Liver (tissue), 3 donors: ENCODE results near the gene ISG20L2.

Experiments used
- EGR1 ChIP-seq, 2 donors: IDR thresholded peaks; 2 replicates each; pipeline ENCODE4 v1.6.1; 2016 to 2018; ENCODE audit warnings: antibody characterized with exemption in 2 of 2, low read depth in 2 of 2
- HNF4A ChIP-seq, 2 donors: conservative IDR thresholded peaks; 2 replicates each; pipeline ENCODE4 v1.6.1; 2016; ENCODE audit warnings: antibody characterized with exemption in 2 of 2, mild to moderate bottlenecking in 2 of 2
- HNF4G ChIP-seq: IDR thresholded peaks from 2 replicates; pipeline ENCODE4 v1.6.1; 2016; ENCODE audit warnings: antibody characterized with exemption
- YY1 ChIP-seq: IDR thresholded peaks from 2 replicates; pipeline ENCODE4 v1.6.1; 2016; ENCODE audit warnings: antibody characterized with exemption, mild to moderate bottlenecking
- TF ChIP-seq, protein P1 (sequence below): IDR thresholded peaks from 2 replicates; pipeline ENCODE4 v1.6.1; 2016; ENCODE audit warnings: antibody characterized with exemption
- TF ChIP-seq, protein P2 (sequence below): IDR thresholded peaks from 2 replicates; pipeline ENCODE4 v1.6.1; 2016; ENCODE audit warnings: antibody characterized with exemption, mild to moderate bottlenecking
- TF ChIP-seq, protein P3 (sequence below): fragments of 150-350 bp; IDR thresholded peaks from 2 replicates; pipeline ENCODE4 v1.5.1; 2017; ENCODE audit warnings: improper control_type of control experiment, low read depth, low read length; ENCODE audit not compliant: missing input control
- donor health status: healthy.
- donor health status: healthy.

DNA sequence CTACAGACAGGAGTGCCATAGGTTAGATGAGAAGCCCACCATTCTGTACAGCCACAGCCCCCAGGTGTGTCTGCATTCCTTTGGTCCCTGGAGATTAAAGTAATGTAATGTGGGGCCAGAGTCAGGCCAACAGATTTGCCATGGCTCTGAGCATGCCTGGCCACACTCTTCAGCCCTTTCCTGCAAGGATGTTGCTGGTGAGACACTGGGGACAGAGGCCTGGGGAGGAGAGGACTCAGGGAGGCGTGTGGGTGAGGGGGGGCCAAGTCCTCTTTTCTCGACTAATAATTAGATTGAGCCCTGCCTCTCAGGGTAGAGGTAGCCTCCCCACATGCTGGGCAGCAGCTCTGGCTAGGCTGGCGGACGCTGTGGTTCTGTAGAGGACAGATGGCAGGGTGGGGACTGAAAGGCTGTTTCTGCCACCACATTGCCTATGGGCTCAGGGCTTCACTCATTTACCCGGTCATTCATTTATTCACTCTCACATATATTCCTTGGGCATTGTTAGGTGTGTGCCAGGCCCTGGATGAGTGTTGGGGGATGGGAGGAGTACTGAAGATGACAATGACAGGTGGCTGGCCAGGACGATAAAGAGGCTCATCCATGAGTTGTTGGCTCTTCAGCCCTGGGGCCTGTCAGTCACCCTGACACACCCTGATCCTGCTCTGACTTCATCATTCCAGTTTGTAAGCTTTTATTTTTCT lies 31.7 kb upstream of the ISG20L2 start:
- no peak for TF ChIP-seq HNF4A (conservative IDR thresholded peaks at IDR 0.05)
- no peak for TF ChIP-seq EGR1 (IDR thresholded peaks at IDR 0.05; ENCODE audit: low read depth in 2 of 2)
- TF ChIP-seq, protein P1, sequence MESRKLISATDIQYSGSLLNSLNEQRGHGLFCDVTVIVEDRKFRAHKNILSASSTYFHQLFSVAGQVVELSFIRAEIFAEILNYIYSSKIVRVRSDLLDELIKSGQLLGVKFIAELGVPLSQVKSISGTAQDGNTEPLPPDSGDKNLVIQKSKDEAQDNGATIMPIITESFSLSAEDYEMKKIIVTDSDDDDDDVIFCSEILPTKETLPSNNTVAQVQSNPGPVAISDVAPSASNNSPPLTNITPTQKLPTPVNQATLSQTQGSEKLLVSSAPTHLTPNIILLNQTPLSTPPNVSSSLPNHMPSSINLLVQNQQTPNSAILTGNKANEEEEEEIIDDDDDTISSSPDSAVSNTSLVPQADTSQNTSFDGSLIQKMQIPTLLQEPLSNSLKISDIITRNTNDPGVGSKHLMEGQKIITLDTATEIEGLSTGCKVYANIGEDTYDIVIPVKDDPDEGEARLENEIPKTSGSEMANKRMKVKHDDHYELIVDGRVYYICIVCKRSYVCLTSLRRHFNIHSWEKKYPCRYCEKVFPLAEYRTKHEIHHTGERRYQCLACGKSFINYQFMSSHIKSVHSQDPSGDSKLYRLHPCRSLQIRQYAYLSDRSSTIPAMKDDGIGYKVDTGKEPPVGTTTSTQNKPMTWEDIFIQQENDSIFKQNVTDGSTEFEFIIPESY: no peak
- TF ChIP-seq, protein P2, sequence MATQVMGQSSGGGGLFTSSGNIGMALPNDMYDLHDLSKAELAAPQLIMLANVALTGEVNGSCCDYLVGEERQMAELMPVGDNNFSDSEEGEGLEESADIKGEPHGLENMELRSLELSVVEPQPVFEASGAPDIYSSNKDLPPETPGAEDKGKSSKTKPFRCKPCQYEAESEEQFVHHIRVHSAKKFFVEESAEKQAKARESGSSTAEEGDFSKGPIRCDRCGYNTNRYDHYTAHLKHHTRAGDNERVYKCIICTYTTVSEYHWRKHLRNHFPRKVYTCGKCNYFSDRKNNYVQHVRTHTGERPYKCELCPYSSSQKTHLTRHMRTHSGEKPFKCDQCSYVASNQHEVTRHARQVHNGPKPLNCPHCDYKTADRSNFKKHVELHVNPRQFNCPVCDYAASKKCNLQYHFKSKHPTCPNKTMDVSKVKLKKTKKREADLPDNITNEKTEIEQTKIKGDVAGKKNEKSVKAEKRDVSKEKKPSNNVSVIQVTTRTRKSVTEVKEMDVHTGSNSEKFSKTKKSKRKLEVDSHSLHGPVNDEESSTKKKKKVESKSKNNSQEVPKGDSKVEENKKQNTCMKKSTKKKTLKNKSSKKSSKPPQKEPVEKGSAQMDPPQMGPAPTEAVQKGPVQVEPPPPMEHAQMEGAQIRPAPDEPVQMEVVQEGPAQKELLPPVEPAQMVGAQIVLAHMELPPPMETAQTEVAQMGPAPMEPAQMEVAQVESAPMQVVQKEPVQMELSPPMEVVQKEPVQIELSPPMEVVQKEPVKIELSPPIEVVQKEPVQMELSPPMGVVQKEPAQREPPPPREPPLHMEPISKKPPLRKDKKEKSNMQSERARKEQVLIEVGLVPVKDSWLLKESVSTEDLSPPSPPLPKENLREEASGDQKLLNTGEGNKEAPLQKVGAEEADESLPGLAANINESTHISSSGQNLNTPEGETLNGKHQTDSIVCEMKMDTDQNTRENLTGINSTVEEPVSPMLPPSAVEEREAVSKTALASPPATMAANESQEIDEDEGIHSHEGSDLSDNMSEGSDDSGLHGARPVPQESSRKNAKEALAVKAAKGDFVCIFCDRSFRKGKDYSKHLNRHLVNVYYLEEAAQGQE: no peak
- TF ChIP-seq, protein P3, sequence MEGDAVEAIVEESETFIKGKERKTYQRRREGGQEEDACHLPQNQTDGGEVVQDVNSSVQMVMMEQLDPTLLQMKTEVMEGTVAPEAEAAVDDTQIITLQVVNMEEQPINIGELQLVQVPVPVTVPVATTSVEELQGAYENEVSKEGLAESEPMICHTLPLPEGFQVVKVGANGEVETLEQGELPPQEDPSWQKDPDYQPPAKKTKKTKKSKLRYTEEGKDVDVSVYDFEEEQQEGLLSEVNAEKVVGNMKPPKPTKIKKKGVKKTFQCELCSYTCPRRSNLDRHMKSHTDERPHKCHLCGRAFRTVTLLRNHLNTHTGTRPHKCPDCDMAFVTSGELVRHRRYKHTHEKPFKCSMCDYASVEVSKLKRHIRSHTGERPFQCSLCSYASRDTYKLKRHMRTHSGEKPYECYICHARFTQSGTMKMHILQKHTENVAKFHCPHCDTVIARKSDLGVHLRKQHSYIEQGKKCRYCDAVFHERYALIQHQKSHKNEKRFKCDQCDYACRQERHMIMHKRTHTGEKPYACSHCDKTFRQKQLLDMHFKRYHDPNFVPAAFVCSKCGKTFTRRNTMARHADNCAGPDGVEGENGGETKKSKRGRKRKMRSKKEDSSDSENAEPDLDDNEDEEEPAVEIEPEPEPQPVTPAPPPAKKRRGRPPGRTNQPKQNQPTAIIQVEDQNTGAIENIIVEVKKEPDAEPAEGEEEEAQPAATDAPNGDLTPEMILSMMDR: no peak
- no peak for TF ChIP-seq HNF4G
- TF ChIP-seq YY1: no peak
